Kasumi-1 (cell line): ENCODE results near the gene SORL1.
A peak's percentile ranks its signal among the peaks of the same experiment; 100 is the strongest.

Experiments
- DNase-seq, 2 experiments: peaks; one replicate each; lab custom pipeline; 2025; lab: John Stamatoyannopoulos, UW

The SORL1 gene

DNA sequence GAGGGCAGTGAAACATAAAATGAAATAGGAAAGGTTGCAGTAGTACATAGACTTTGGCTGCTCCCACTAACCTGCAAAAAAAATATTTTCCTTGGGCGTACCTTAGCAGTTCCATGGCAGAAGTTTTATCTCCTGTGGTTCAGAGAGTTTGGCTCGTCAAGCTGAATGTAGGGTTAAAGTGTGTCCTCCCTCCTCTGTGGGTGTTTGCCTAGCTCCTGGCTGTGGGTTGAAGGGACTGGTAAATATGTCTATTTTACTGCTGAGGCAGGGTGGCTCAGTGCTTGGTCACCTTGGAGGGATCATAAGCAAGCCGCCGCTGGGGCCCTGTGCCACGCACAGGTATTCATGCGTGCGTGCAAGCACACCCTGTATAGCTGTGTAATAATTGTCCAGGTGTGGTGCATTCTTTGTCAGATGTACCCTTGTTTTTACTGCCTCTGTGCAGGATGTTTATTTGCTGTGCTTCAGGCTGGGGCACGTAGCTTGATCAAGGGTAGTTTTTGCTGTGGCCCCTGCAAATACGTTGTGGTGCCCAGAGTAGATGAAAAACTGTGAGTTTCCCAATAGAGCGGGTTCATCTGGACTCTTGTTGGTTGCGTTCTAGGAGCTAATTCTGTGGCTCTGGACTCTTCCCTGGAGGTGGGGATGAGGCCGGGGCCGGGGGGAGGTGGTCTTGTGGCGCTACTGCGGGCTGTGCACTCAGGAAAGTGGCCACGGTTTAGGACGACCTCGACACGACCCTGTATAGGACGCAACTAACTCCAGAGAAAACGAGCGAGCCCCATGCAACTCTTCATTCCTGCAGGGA lies 732 bp upstream of the SORL1 start:
- DNase-seq, result no peak

DNA sequence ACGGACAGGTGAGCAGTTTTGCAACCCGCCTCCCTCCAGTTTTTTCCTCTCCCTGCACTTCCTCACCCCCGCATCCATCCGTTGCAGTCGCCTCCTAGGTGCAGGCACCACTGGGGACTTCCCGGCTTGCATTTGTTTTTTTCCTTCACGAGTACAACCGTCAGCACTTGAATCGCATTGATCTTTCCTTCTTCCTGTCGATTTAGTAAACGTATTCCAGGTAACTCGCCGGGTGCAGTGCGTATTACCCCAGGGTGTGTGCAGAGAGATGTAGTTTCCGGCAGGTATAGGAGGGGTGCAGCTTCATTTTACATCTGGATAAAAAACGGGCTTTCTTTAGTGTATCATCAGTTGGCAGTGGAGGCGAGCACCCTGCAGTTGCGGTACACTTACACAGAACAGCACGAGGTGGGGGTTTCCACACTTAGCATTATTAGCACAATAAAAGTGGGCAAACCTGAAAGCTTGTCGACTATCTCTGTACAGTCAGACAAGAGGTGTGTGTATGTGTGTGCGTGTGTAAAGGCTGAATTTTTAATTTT lies 566 bp downstream of the SORL1 start, which contains the start of gene SORL1-AS1:
Gene SORL1-AS1, minus strand, starts transcription at position 359 of the 542 bp plus-strand sequence.
- DNase-seq, result peak in 1 of 2 experiments; percentile 33

GRCh38 chr11:121453589-121454299 lies 1.6 kb downstream of the SORL1 start:
- no peak for DNase-seq

GRCh38 chr11:121455115-121455514 lies 3.0 kb downstream of the SORL1 start:
- no peak for DNase-seq

GRCh38 chr11:121456151-121456550 lies 4.0 kb downstream of the SORL1 start:
- no peak for DNase-seq

GRCh38 chr11:121456816-121457431 lies 4.8 kb downstream of the SORL1 start:
- no peak for DNase-seq

DNA sequence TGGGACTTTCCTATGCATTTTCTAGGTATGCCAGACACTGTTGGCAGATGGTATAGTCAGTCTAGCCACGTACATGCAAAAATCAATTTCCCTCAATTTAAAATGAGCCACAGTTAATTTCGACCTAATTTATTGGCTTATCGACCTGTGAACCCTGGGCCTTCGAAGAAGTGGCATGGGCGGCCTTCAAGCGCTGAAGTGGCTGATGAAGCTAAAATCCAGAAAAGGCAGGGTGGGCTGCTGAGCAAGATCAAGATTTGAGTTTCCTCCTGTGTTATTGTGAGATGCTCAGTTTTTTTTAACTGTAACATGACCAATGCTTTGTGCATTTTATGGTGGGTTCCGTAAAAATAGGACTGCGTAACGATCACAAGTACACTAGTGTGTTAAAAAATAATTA lies 6.4 kb downstream of the SORL1 start:
- no peak for DNase-seq

DNA sequence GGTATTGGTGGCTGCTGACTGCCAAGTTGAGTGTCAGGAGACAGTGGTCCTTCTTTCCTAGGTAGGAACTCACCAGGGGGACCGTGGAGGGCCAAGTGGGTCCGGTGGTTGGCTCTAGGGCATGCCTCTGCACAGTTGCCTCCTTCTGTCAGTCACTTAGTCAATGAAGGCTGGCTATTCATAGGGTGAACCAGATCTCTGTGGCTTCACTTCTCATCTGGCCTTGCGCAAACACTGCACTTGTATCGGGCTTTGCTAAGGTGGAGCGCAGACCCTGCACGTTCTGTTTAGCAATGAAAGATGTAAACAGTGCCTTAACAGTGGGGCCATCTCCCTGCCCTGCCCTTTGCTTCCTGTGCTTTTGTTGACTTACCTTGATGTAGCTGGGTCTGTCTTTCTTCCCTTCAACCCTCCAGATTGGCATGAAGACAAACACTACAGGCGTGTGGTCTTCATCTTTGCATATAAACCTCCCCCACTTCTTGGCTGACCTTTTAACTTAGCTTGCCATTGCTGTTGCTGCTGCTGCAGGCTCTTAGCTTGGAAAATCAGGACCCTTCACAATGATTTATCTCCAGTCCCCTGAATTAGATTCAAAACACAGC lies 7.4 kb downstream of the SORL1 start:
- DNase-seq, result no peak

GRCh38 chr11:121460941-121461514 lies 8.9 kb downstream of the SORL1 start:
- DNase-seq, result no peak

GRCh38 chr11:121461843-121462242 lies 9.7 kb downstream of the SORL1 start:
- no peak for DNase-seq

DNA sequence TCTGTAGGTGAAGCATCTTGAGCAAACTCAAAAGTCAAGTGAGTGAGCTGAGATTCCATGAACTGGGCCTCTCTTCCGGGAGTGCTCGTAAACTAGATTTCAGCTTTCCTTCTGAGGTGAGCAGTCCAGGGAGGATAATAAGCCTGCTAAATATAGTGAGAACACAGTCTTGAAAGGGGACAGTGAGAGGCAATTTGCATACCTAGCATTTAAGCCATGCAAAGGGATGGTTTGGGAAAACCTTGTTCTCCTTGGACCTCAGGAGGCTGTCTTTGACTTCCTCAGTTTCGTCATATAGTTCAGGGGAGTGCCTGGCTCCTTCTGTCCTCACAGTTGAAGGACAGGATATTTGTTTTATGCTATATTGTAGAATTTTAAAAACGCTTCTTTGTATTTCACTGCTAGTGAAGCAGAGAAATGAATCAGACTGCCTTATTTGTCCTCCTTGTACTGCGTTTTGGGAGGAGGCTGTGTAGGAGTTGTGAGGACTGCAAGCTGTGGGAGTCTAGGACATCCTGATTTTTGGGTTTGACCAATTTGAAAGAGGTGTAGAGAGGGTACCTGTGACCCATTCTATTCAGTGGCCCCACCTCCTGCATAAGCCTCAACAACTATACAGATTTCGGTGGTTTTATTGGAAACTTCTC lies 11.7 kb downstream of the SORL1 start:
- no peak for DNase-seq

DNA sequence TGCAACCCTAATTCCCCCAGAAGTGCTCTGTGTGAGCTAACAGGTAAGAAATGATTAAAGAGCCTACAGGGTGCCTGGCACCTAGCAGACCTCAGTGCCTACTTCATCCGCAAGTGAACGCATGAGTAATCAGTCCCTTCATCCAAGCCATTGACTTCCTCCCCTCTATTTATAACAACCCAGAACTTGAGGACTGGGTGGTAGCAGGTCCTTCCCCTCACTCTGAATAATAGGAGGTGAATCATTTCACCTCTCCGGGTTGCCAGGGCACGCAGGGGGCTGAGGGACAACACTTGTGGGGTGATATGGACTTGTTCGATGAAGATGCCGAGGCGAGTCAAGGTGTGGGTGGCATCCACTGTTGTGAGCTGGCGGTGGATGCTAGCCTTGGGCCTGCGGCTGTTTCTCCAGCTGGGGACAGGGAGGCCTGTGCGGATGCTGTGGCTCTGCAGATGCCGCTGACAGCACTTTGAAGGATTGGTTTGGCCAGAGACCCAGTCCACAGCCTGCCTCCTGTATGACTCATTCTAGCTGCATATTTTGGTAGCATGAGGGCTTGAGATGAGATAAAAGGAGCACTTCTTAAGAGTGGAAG lies 12.3 kb downstream of the SORL1 start:
- peak; percentile 85 for DNase-seq

DNA sequence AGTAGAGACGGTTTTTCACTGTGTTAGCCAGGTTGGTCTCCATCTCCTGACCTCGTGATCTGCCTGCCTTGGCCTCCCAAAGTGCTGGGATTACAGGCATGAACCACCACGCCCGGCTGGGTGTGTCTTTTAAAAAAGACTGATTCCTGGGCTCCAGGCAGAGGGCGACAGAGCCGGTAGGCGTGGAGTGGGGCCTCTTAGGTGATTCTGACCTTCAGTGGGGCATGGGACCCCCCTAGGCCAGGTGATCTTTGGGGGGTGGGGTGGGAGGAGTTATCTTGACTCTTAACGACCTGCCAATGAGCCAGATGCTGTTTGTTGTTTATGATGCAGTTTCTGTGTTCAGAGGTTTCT lies 13.6 kb downstream of the SORL1 start:
- DNase-seq, result no peak

GRCh38 chr11:121466063-121466794 lies 14.1 kb downstream of the SORL1 start:
- DNase-seq, result peak; percentile 62 to 65

- DNase-seq, result no peak
Observed at GRCh38 chr11:121467471-121467870, 15.4 kb downstream of the SORL1 start.

- DNase-seq, result no peak
Observed at GRCh38 chr11:121467965-121468364, 15.9 kb downstream of the SORL1 start.

- DNase-seq, result no peak
Observed at GRCh38 chr11:121469910-121470309, 17.8 kb downstream of the SORL1 start.

DNA sequence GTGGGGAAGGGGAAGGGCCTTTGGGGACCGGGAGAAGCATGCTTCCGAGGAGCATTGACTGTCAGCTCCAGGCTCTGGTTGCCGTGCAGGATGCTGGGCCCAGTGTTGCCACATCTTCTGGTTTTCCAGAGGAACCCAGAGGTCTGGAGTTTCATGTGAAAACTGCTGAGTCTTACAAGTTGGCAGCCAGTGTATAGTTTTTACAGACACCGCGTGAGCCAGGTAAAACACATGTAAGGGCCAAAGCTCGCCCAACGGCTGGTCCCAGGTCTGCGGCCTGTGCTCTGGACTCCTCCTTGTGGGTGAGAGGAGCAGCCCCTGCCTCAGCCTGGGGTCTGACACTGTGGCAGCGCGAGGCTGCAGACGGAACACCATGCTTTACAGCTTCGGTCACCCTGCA lies 19.1 kb downstream of the SORL1 start:
- no peak for DNase-seq

DNA sequence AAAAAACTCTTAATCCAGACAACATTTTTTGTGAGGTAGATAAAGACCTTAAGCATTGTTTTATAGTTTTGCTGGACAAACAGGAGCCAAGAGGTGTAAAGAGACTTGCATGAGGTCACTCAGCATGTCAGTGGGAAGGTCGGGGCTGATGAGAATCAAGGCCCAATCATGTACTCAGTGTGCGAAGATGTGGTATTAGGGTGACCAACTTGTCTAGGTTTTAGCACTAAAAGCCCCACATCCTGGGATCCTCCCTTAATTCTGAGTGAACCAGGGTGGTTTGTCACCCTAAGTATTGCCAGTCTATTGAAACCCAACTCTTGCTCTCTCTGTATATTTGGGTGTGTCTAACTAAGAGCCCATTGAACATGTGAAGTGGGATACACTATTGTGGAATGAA lies 20.2 kb downstream of the SORL1 start:
- DNase-seq, result no peak

DNA sequence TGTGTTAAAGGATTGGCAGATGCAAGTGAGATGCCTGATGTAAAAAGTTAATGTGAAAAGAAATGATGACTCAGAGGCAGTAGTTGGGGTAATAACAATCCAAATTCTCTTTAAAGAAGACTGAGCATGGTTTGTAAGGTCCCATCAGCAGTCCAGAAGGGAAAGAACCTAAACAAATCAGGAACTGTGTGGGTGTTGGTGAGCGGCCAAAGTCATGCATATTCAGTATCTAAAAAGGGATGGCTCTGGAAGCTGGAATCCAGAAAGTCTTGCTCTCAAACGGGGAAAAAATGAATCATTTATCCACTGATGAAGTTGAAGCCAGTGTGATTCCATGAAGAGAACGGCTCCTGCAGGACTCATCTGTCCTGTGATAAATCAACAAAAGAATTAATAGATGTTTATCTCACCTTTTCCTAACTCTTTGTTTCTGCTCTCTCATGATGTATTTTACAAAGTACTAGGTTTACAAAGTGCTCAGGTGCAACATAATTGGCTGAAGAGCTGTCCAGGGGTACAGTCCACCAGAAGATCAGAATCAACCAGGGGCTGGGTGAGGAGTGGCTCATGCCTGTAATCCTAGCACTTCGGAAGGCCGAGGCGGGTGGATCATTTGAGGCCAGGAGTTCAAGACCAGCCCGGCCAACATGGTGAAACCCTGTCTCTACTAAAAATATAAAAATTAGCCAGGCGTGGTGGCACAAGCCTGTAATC lies 21.1 kb downstream of the SORL1 start:
- DNase-seq, result no peak
